Measurements from ENCODE around the gene DPP6. TPM values are rescaled to one million over a fixed set of nuclear protein-coding genes. Genes with fewer than 3 reads are reported as not detected.

DPP6 gene
- total and polyA plus RNA-seq, 2 of the 8 experiments (the other 6 are each of a cell fraction or from before 2014, with no cell fraction given) = 4.7 to 6.8 TPM

GRCh38 chr7:154844955-154845354 is 792.8 kb downstream of the DPP6 start:
- Histone ChIP-seq H3K4me1 (replicated peaks in 1 of 4; ENCODE audit: control insufficient read depth in 3 of 4, insufficient read depth in 4 of 4, low read length in 3 of 4) (no peaks in the 10 kb centered on the region; a peak in 1 of 7 replicates), H2BK120ac (replicated peaks; ENCODE audit: low read depth, low read length) (no peak overlapping the region), H2BK20ac (ENCODE audit: low read length) (no peak overlapping the region), H3K4me3 (ENCODE audit: extremely low read depth in 1 of 4, insufficient read depth in 2 of 4, low read depth in 3 of 4, low read length in 4 of 4) (no peak overlapping the region), H2BK5ac (ENCODE audit: low read depth, low read length) (no peak overlapping the region), H4K20me1 (replicated peaks in 1 of 2; ENCODE audit: control insufficient read depth in 1 of 2, insufficient read depth in 2 of 2, low read length in 2 of 2) (no peaks in the 10 kb centered on the region), H3K4ac (replicated peaks; ENCODE audit: insufficient read length, low read depth, low read length) (no peak overlapping the region), H2BK15ac (ENCODE audit: low read length) (no peak overlapping the region), H3K27me3 (replicated peaks in 1 of 4; ENCODE audit: control insufficient read depth in 3 of 4, extremely low read depth in 1 of 4, insufficient read depth in 3 of 4, low read length in 3 of 4) (no peaks in the 10 kb centered on the region), H3K56ac (replicated peaks; ENCODE audit: insufficient read length, low read depth, low read length) (no peak overlapping the region), H2AFZ (ENCODE audit: low read length) (no peak overlapping the region), H3K18ac (ENCODE audit: extremely low read depth, low read length) (no peak overlapping the region), H3K4me2 (ENCODE audit: insufficient read depth in 1 of 2, low read depth in 2 of 2, low read length in 2 of 2) (no peak overlapping the region), H2BK12ac (ENCODE audit: low read depth, low read length) (no peak overlapping the region), H4K91ac (replicated peaks; ENCODE audit: insufficient read length, low read length) (no peak overlapping the region), H3K14ac (ENCODE audit: insufficient read length) (no peak overlapping the region), H3K79me1 (ENCODE audit: low read depth, low read length) (no peaks in the 10 kb centered on the region), H2AK5ac (ENCODE audit: low read depth, low read length) (no peak overlapping the region), H3K27ac (ENCODE audit: low read depth, low read length) (no peak overlapping the region), H3K9me3 (ENCODE audit: insufficient read depth in 2 of 2, low read depth in 1 of 2, low read length in 1 of 2) (no peaks in the 10 kb centered on the region), H3K23ac (ENCODE audit: insufficient read length) (no peak overlapping the region), H3K23me2 (ENCODE audit: low read depth, low read length) (no peaks in the 10 kb centered on the region), H4K8ac (ENCODE audit: extremely low read depth, insufficient read depth, low read length) (no peak overlapping the region), H3K36me3 (ENCODE audit: control insufficient read depth in 2 of 4, insufficient read depth in 4 of 4, low read length in 3 of 4) (no peaks in the 10 kb centered on the region), H3K79me2 (ENCODE audit: control insufficient read depth in 1 of 2, insufficient read depth in 2 of 2, low read length in 2 of 2) (no peaks in the 10 kb centered on the region), H4K5ac (ENCODE audit: insufficient read length, low read depth, low read length) (no peak overlapping the region), H3K9ac (replicated peaks in 1 of 4; ENCODE audit: extremely low read depth in 1 of 4, low read depth in 3 of 4, low read length in 3 of 4) (no peak overlapping the region)
- DNase-seq (ENCODE audit: low read depth in 1 of 2, low spot score in 2 of 2) = no peak
- POLR2A ChIA-PET (ENCODE audit: partially characterized antibody) = no interaction called here
- no peak for FAIRE-seq
- TF ChIP-seq JUND (IDR thresholded peaks at IDR 0.05; ENCODE audit: low read length) (no peak), ASH2L (IDR thresholded peaks at IDR 0.05; ENCODE audit: low read length) (no peak), BACH1 (IDR thresholded peaks at IDR 0.05; ENCODE audit: low read length) (no peak), GTF2F1 (IDR thresholded peaks at IDR 0.05; ENCODE audit: borderline replicate concordance, low read depth, low read length) (no peak)
- CTCF ChIA-PET (ENCODE audit: partially characterized antibody) = interaction anchor here (0.6 to 2.4 kb wide), 13 partner anchors 9 to 1462 kb away, joined by 3 to 10 read pairs (median 4); no protein-coding TSS in a partner anchor
- WGBS, 2 experiments (ENCODE audit: extremely low coverage in 1 of 2, insufficient coverage in 1 of 2, insufficient read length in 1 of 2, insufficient replicate concordance in 2 of 2, low coverage in 1 of 2, low lambda C conversion rate in 2 of 2, missing lambda C conversion rate in 1 of 2) = 91% methylated on average over 5 of the region's 5 CpGs; no CpG with 5 or more reads in 1 of the 2 experiments
